Pancreas (tissue), 10 donors: ENCODE measurements around the gene SLC48A1. TPM values are rescaled to one million over a fixed set of nuclear protein-coding genes. Genes with fewer than 3 reads are reported as not detected.
A peak's percentile ranks its signal among the peaks of the same experiment; 100 is the strongest.

Experiments used
- ATAC-seq, 4 donors: fragments of 200-7000 bp; cut with Tn5 transposase; one replicate each; pipeline versions ENCODE4 v1.8.0 to v1.9.1; 2020; ENCODE audit warnings: mild to moderate bottlenecking in 4 of 4, moderate library complexity in 4 of 4
- DNase-seq, 6 donors: peaks; one replicate each; pipeline ENCODE4 v3.0.0-alpha.2; 2020
- FAIRE-seq: peaks from 2 replicates; lab custom pipeline; 2012; peaks lifted over from hg19 to GRCh38; lab: Jason Lieb, UNC
- H3K27ac ChIP-seq, 4 donors: fragments of 200-600 bp; sonication (generic); 1 replicate in 3 of 4; 2 replicates in 1 of 4; pipeline versions ENCODE4 v1.5.0 to v1.8.0; 2020
- H3K27me3 ChIP-seq, 4 donors: fragments of 200-600 bp; one replicate each; pipeline ENCODE4 v1.8.0; 2021
- H3K36me3 ChIP-seq, 3 donors: fragments of 200-600 bp; sonication (generic) in 1 of 3; one replicate each; pipeline versions ENCODE4 v1.5.0 to v1.8.0; 2020 to 2021
- H3K4me1 ChIP-seq, 3 donors: fragments of 200-600 bp; one replicate each; pipeline ENCODE4 v1.8.0; 2021
- H3K4me3 ChIP-seq, 4 donors: fragments of 200-600 bp; sonication (generic) in 2 of 4; one replicate each; pipeline versions ENCODE4 v1.5.0 to v1.8.0; 2020 to 2021
- H3K9me3 ChIP-seq, 4 donors: fragments of 200-600 bp; one replicate each; pipeline ENCODE4 v1.8.0; 2021
- WGBS, 2 donors: extraction: QIAGEN DNeasy Blood & Tissue Kit; methylation state at CpG; one replicate each; pipeline ENCODE4 v1.1.7; 2013; 5-methylcytosine and 5-hydroxymethylcytosine counted together
- intact Hi-C, 3 donors: fragments of 100-400 bp; cut with DNase I; formaldehyde crosslinking; loops; one replicate each; pipeline versions ENCODE4 v1.11.1 to v1.14.2; 2022
- polyA plus RNA-seq, 2 donors: library from polyadenylated mRNA; stranded (reverse); fragments of 200-250 nt; gene quantifications; one replicate each; pipeline ENCODE4 v1.2.3, GENCODE V29; 2013
- total RNA-seq, 6 donors: library from RNA; stranded (reverse); fragmentation: NEBNext Ultra II Directional in 4 of 6; extraction: Animal tissue kit (Norgen Biotek cat#: 25700) in 4 of 6; gene quantifications; one replicate each; pipeline versions ENCODE4 v1.2.1 to v1.2.4, GENCODE V29; 2021 to 2023
- TF ChIP-seq, protein P1 (sequence below), 4 donors: fragments of 200-600 bp; sonication (generic) in 3 of 4; IDR thresholded peaks; one replicate each; pipeline versions ENCODE4 v1.5.0 to v1.8.0; 2021; ENCODE audit warnings: antibody characterized with exemption in 4 of 4
- donor health status: healthy with polysubstance abuse.
- donor health status: DM: no; HTN: no; CAD: no; lungs with moderate emphysema.
- donor health status: DM: no; HTN: no; CAD: no.
- donor health status: control.
- donor health status: control.
- donor health status: Bipolar disorder and iron deficiency.
- donor health status: DM: yes; HTN: yes; CAD: no.
- donor health status: DM: no; HTN: no; CAD: no.
- donor health status: DM: no; HTN: no; CAD: no.
- donor health status: DM: yes; HTN: yes; CAD: no.

The SLC48A1 gene
- total and polyA plus RNA-seq, 8 donors = 12.2 to 17.2 (median 13.8) TPM

- TF ChIP-seq, protein P1, sequence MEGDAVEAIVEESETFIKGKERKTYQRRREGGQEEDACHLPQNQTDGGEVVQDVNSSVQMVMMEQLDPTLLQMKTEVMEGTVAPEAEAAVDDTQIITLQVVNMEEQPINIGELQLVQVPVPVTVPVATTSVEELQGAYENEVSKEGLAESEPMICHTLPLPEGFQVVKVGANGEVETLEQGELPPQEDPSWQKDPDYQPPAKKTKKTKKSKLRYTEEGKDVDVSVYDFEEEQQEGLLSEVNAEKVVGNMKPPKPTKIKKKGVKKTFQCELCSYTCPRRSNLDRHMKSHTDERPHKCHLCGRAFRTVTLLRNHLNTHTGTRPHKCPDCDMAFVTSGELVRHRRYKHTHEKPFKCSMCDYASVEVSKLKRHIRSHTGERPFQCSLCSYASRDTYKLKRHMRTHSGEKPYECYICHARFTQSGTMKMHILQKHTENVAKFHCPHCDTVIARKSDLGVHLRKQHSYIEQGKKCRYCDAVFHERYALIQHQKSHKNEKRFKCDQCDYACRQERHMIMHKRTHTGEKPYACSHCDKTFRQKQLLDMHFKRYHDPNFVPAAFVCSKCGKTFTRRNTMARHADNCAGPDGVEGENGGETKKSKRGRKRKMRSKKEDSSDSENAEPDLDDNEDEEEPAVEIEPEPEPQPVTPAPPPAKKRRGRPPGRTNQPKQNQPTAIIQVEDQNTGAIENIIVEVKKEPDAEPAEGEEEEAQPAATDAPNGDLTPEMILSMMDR (IDR thresholded peaks at IDR 0.05) = no peak
- Histone ChIP-seq H3K4me1 (peaks cover 0 to 21% (median 10%) of the 10 kb centered on the region in 3 donors), H3K9me3 (no peaks in the 10 kb centered on the region), H3K27ac (peak overlapping the region in 3 of 4 donors; percentile 11 to 48 (median 44)), H3K4me3 (no peak overlapping the region), H3K27me3 (no peaks in the 10 kb centered on the region), H3K36me3 (no peaks in the 10 kb centered on the region)
- no peak for DNase-seq
- FAIRE-seq = no peak
- no peak for ATAC-seq
- WGBS, 2 donors = 80 to 83% methylated on average over 3 of the region's 3 CpGs
- intact Hi-C loops = no loop called here
These were observed 51.6 kb downstream of the SLC48A1 start for GRCh38 chr12:47824635-47825034.

DNA sequence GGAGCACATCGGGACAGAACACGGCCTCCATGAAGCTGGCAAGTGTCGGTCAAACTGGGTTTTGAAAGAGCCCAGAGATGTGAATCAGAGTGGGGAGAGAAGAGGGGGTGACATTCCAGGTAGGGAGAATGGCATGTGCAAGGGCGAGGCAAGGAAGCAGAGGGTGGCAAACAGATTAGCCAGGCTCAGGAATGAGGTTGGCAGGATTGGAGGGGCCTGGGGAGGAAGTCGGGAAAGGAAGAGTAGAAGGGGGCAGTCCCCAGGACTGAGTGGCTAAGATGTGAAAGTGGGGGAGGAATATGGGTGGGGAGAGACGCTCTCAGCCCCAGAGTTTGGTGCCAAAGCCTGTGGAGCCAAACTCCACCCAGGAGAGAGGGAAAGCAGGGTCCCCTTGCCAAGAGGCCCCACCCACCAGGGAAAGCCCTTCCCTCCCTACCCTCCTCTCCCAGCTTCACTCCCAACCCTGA, 52.2 kb downstream of the SLC48A1 start:
- FAIRE-seq (no peak), DNase-seq (peak in 1 of 6 donors; percentile 35), ATAC-seq (peak; percentile 7 to 43 (median 13))
- Histone ChIP-seq H3K27ac (peak overlapping the region; percentile 11 to 48 (median 36)), H3K4me3 (no peak overlapping the region), H3K36me3 (no peaks in the 10 kb centered on the region), H3K9me3 (no peaks in the 10 kb centered on the region), H3K27me3 (no peaks in the 10 kb centered on the region), H3K4me1 (peaks cover 0 to 23% (median 10%) of the 10 kb centered on the region in 3 donors)
- 63 to 66% methylated on average over 6 of the region's 6 CpGs for WGBS, 2 donors
- TF ChIP-seq, protein P1 (IDR thresholded peaks at IDR 0.05) = no peak
- intact Hi-C loops = no loop called here

- DNase-seq (no peak), ATAC-seq (peak in 1 of 4 donors; percentile 27), FAIRE-seq (no peak)
- Histone ChIP-seq H3K36me3 (no peaks in the 10 kb centered on the region), H3K27me3 (no peaks in the 10 kb centered on the region), H3K4me1 (peaks cover 0 to 9% (median 5%) of the 10 kb centered on the region in 3 donors), H3K4me3 (no peak overlapping the region), H3K27ac (peak overlapping the region in 1 of 4 donors; percentile 22), H3K9me3 (no peaks in the 10 kb centered on the region)
- TF ChIP-seq, protein P1 (IDR thresholded peaks at IDR 0.05) = no peak
- 79 to 87% methylated on average over 14 of the region's 14 CpGs for WGBS, 2 donors
- intact Hi-C loops = no loop called here
These were observed 55.3 kb downstream of the SLC48A1 start for GRCh38 chr12:47828008-47828975.

DNA sequence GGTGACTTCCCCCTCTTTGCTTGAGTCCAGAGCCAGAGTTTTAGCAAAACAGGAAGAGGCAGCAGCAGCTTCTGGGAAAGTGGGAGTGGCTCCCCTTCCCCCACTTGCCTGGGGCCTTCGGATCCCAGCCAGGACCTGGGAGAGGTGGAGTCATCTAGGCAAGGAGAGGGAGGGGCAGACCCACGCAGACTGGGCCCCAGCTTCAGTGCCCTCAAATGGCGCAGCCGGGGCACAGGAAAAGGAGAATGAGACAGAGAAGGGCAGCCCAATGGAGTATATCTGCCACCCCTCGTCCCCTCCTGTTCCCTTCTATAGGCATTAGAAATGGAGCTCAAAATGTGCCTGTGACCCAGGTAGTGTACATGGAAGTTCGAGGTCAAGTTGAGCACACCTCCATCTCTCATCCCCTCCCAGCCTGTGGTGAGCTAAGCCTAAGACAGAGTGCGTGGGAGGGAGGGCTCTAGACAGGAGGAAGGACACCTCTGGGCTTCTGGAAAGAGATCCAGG, 56.0 kb downstream of the SLC48A1 start:
- intact Hi-C loops = no loop called here
- ATAC-seq = peak; percentile 68 to 85 (median 80)
- peak in 4 of 6 donors; percentile 38 to 70 (median 64) for DNase-seq
- Histone ChIP-seq H3K36me3 (no peaks in the 10 kb centered on the region), H3K9me3 (no peaks in the 10 kb centered on the region), H3K4me3 (no peak overlapping the region), H3K27me3 (no peaks in the 10 kb centered on the region), H3K27ac (peak overlapping the region; percentile 16 to 62 (median 42)), H3K4me1 (peaks cover 0 to 9% (median 5%) of the 10 kb centered on the region in 3 donors)
- TF ChIP-seq, protein P1 (IDR thresholded peaks at IDR 0.05) = no peak
- WGBS, 2 donors = 46 to 51% methylated on average over 5 to 7 of the region's 7 CpGs
- FAIRE-seq = no peak
